HepG2 (cell line): Measurements from ENCODE around the gene ILKAP. TPM values are rescaled to one million over a fixed set of nuclear protein-coding genes. Genes with fewer than 3 reads are reported as not detected.
A peak's percentile ranks its signal among the peaks of the same experiment; 100 is the strongest.

Experiments
- BORCS8-MEF2B ChIP-seq: sonication (generic); formaldehyde crosslinking; IDR thresholded peaks from 2 replicates; pipeline ENCODE4 v1.8.0; 2022; ENCODE audit warnings: mild to moderate bottlenecking, missing genetic modification reagents
- CEBPG ChIP-seq: IDR thresholded peaks from 2 replicates; pipeline ENCODE4 v1.6.1; 2016
- GPN1 ChIP-seq: sonication (generic); formaldehyde crosslinking; IDR thresholded peaks from 2 replicates; pipeline ENCODE4 v1.5.1; 2020; ENCODE audit warnings: missing genetic modification reagents, borderline replicate concordance
- KLF11 ChIP-seq: IDR thresholded peaks from 2 replicates; pipeline ENCODE4 v1.6.1; 2016; ENCODE audit warnings: missing compliant biosample characterization
- KLF15 ChIP-seq: sonication (generic); formaldehyde crosslinking; IDR thresholded peaks from 2 replicates; pipeline ENCODE4 v1.8.1; 2023; ENCODE audit warnings: borderline replicate concordance, mild to moderate bottlenecking, inconsistent platforms, missing genetic modification reagents, mixed read lengths
- MYC ChIP-seq: sonication (generic); formaldehyde crosslinking; IDR thresholded peaks from 2 replicates; pipeline ENCODE4 v1.9.0; 2021; ENCODE audit warnings: missing genetic modification reagents, borderline replicate concordance
- PHB2 ChIP-seq: fragments of 450-650 bp; IDR thresholded peaks from 2 replicates; pipeline ENCODE4 v1.6.1; 2018; ENCODE audit not compliant: partially characterized antibody
- PHF5A ChIP-seq: IDR thresholded peaks from one replicate; pipeline ENCODE4 v1.6.1; 2018; ENCODE audit warnings: low read depth, missing genetic modification reagents; ENCODE audit not compliant: unreplicated experiment
- RFX3 ChIP-seq: IDR thresholded peaks from 2 replicates; pipeline ENCODE4 v1.6.1; 2016; ENCODE audit warnings: missing biosample characterization, missing genetic modification reagents
- WIZ ChIP-seq: sonication (generic); formaldehyde crosslinking; IDR thresholded peaks from 2 replicates; pipeline ENCODE4 v1.5.1; 2020; ENCODE audit warnings: mild to moderate bottlenecking, missing genetic modification reagents
- ZIK1 ChIP-seq: sonication (generic); formaldehyde crosslinking; IDR thresholded peaks from 2 replicates; pipeline ENCODE4 v1.5.0; 2020; ENCODE audit warnings: mild to moderate bottlenecking, low read depth, missing genetic modification reagents, borderline replicate concordance
- ZNF101 ChIP-seq: sonication (generic); formaldehyde crosslinking; IDR thresholded peaks from 2 replicates; pipeline ENCODE4 v1.4.0; 2020; ENCODE audit warnings: mild to moderate bottlenecking, low read depth, missing genetic modification reagents, borderline replicate concordance
- ZNF589 ChIP-seq: sonication (generic); formaldehyde crosslinking; conservative IDR thresholded peaks from 2 replicates; pipeline ENCODE4 v1.8.0; 2022; ENCODE audit warnings: mild to moderate bottlenecking, moderate library complexity, missing genetic modification reagents
- ZNF780A ChIP-seq: sonication (generic); formaldehyde crosslinking; IDR thresholded peaks from 2 replicates; pipeline ENCODE4 v1.8.0; 2022; ENCODE audit warnings: mild to moderate bottlenecking, missing genetic modification reagents, moderate library complexity
- ZNF891 ChIP-seq: sonication (generic); formaldehyde crosslinking; IDR thresholded peaks from 2 replicates; pipeline ENCODE4 v1.5.0; 2020; ENCODE audit warnings: mild to moderate bottlenecking, missing genetic modification reagents
- polyA plus RNA-seq, 8 experiments: library from polyadenylated mRNA; depleted of rRNA in 3 of 8; stranded (reverse) in 7 of 8; unstranded in 1 of 8; fragments of >200 nt; fragmentation: Illumina TruSeq in 4 of 8; extraction: Trizol in 4 of 8; gene quantifications; 2 replicates each; pipeline versions ENCODE4 v1.2.1 to v1.2.3, GENCODE V29; 2011 to 2016; ENCODE audit warnings: low read depth in 4 of 8, missing spikeins in 1 of 8, mixed read lengths in 1 of 8; ENCODE audit not compliant: insufficient read depth in 1 of 8
- total RNA-seq, 5 experiments: library from RNA; depleted of rRNA; stranded (reverse); fragments of >200 nt; fragmentation: Illumina TruSeq; extraction: Trizol; gene quantifications; 2 replicates each; pipeline ENCODE4 v1.2.3, GENCODE V29; 2016; ENCODE audit warnings: low read depth in 1 of 5
- TF ChIP-seq, protein P1 (sequence below): fragments of 450-650 bp; IDR thresholded peaks from 2 replicates; pipeline ENCODE4 v1.6.1; 2016
- TF ChIP-seq, protein P2 (sequence below): sonication (generic); formaldehyde crosslinking; IDR thresholded peaks from 2 replicates; pipeline ENCODE4 v1.4.0; 2020; ENCODE audit warnings: missing genetic modification reagents
- TF ChIP-seq, protein P3 (sequence below): IDR thresholded peaks from 2 replicates; pipeline ENCODE4 v1.6.1; 2016; ENCODE audit warnings: control low read depth
- TF ChIP-seq, protein P4 (sequence below): sonication (generic); formaldehyde crosslinking; IDR thresholded peaks from 2 replicates; pipeline ENCODE4 v1.5.0; 2020; ENCODE audit warnings: mild to moderate bottlenecking, missing genetic modification reagents
- TF ChIP-seq, protein P5 (sequence below): sonication (generic); formaldehyde crosslinking; IDR thresholded peaks from 2 replicates; pipeline ENCODE4 v1.5.0; 2020; ENCODE audit warnings: mild to moderate bottlenecking, missing genetic modification reagents, borderline replicate concordance

ILKAP gene
- total and polyA plus RNA-seq, 2 of the 13 experiments (the other 11 are each of a cell fraction or from before 2014, with no cell fraction given), result 29.6 to 33.1 TPM

DNA sequence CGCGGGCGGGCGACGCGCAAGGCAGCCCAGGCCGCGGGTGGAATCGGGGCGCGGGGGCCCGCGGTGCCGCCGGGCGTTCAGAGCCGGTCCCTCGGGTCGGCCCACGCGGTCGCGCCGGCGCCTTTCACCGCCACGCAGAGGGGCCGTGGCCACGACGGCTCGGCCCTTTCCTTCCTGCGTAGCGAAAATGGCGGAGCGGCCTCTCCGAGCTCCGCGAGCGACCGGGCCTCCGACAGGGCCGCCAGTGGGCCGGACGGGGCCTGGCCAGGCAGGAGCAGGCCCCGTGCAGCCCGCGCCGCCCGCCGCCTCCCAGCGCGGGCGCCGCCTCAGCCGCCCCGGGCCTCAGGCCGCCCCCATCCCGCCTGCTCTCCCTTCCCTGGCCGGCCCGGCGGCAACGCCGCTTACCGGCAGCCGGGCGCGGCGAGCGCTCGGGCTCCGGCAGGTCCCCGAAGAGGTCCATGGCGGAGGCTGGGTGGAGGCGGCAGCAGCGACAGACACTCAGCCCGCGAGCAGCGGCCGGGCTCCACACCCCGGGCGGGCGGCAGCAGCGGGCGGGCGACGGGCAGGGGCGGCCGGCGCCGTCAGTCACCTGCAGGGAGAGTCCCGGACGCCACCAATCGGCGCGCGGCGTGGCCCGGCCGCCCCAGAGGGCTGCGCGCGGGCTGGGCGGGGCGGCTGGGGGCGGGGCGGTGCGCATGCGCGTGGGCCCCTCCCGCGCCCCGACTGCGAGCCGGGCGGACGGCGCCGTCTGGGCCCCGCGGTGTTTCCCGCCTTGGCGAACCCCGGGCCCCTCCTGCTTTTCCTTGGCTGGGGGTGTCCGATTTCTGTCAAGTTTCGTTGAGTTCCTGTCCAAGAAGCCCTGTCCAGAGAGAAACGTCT, at the start of gene ILKAP (continued):
- TF ChIP-seq, protein P1, sequence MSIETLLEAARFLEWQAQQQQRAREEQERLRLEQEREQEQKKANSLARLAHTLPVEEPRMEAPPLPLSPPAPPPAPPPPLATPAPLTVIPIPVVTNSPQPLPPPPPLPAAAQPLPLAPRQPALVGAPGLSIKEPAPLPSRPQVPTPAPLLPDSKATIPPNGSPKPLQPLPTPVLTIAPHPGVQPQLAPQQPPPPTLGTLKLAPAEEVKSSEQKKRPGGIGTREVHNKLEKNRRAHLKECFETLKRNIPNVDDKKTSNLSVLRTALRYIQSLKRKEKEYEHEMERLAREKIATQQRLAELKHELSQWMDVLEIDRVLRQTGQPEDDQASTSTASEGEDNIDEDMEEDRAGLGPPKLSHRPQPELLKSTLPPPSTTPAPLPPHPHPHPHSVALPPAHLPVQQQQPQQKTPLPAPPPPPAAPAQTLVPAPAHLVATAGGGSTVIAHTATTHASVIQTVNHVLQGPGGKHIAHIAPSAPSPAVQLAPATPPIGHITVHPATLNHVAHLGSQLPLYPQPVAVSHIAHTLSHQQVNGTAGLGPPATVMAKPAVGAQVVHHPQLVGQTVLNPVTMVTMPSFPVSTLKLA, result no peak
- no peak for TF ChIP-seq WIZ (CRISPR knock-in tag)
- TF ChIP-seq, protein P2, sequence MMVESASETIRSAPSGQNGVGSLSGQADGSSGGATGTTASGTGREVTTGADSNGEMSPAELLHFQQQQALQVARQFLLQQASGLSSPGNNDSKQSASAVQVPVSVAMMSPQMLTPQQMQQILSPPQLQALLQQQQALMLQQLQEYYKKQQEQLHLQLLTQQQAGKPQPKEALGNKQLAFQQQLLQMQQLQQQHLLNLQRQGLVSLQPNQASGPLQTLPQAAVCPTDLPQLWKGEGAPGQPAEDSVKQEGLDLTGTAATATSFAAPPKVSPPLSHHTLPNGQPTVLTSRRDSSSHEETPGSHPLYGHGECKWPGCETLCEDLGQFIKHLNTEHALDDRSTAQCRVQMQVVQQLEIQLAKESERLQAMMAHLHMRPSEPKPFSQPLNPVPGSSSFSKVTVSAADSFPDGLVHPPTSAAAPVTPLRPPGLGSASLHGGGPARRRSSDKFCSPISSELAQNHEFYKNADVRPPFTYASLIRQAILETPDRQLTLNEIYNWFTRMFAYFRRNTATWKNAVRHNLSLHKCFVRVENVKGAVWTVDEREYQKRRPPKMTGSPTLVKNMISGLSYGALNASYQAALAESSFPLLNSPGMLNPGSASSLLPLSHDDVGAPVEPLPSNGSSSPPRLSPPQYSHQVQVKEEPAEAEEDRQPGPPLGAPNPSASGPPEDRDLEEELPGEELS (CRISPR knock-in tag), result no peak
- TF ChIP-seq PHF5A (CRISPR knock-in tag), result peak; percentile 79
- TF ChIP-seq KLF15 (CRISPR knock-in tag), result no peak
- TF ChIP-seq, protein P3, sequence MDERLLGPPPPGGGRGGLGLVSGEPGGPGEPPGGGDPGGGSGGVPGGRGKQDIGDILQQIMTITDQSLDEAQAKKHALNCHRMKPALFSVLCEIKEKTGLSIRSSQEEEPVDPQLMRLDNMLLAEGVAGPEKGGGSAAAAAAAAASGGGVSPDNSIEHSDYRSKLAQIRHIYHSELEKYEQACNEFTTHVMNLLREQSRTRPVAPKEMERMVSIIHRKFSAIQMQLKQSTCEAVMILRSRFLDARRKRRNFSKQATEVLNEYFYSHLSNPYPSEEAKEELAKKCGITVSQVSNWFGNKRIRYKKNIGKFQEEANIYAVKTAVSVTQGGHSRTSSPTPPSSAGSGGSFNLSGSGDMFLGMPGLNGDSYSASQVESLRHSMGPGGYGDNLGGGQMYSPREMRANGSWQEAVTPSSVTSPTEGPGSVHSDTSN, result no peak
- TF ChIP-seq CEBPG (CRISPR knock-in tag), result no peak
- no peak for TF ChIP-seq RFX3 (CRISPR knock-in tag)
- no peak for TF ChIP-seq ZNF101 (CRISPR knock-in tag)
- no peak for TF ChIP-seq ZNF589
- TF ChIP-seq, protein P4, sequence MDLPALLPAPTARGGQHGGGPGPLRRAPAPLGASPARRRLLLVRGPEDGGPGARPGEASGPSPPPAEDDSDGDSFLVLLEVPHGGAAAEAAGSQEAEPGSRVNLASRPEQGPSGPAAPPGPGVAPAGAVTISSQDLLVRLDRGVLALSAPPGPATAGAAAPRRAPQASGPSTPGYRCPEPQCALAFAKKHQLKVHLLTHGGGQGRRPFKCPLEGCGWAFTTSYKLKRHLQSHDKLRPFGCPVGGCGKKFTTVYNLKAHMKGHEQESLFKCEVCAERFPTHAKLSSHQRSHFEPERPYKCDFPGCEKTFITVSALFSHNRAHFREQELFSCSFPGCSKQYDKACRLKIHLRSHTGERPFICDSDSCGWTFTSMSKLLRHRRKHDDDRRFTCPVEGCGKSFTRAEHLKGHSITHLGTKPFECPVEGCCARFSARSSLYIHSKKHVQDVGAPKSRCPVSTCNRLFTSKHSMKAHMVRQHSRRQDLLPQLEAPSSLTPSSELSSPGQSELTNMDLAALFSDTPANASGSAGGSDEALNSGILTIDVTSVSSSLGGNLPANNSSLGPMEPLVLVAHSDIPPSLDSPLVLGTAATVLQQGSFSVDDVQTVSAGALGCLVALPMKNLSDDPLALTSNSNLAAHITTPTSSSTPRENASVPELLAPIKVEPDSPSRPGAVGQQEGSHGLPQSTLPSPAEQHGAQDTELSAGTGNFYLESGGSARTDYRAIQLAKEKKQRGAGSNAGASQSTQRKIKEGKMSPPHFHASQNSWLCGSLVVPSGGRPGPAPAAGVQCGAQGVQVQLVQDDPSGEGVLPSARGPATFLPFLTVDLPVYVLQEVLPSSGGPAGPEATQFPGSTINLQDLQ (CRISPR knock-in tag), result no peak
- no peak for TF ChIP-seq ZNF780A (CRISPR knock-in tag)
- peak; percentile 95 for TF ChIP-seq BORCS8-MEF2B
- TF ChIP-seq PHB2, result no peak
- TF ChIP-seq GPN1 (CRISPR knock-in tag), result no peak
- 0 out of 2 replicates have a peak, but pooled peaks have one; percentile 32 for TF ChIP-seq KLF11 (CRISPR knock-in tag)
- peak; percentile 23; the same call in 1 of the 2 replicates for TF ChIP-seq MYC (CRISPR knock-in tag)
- peak; percentile 73; the same call in 1 of the 2 replicates for TF ChIP-seq ZIK1 (CRISPR knock-in tag)
- TF ChIP-seq ZNF891 (CRISPR knock-in tag), result peak; percentile 92
- TF ChIP-seq, protein P5, sequence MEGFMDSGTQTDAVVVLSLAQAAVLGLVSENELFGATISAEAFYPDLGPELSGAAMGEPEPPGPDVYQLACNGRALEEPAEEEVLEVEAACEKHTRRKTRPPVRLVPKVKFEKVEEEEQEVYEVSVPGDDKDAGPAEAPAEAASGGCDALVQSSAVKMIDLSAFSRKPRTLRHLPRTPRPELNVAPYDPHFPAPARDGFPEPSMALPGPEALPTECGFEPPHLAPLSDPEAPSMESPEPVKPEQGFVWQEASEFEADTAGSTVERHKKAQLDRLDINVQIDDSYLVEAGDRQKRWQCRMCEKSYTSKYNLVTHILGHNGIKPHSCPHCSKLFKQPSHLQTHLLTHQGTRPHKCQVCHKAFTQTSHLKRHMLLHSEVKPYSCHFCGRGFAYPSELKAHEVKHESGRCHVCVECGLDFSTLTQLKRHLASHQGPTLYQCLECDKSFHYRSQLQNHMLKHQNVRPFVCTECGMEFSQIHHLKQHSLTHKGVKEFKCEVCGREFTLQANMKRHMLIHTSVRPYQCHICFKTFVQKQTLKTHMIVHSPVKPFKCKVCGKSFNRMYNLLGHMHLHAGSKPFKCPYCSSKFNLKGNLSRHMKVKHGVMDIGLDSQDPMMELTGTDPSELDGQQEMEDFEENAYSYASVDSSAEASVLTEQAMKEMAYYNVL (CRISPR knock-in tag), result no peak; the same call in 1 of the 2 replicates
